Measurements from ENCODE around the gene YARS1. TPM values are rescaled to one million over a fixed set of nuclear protein-coding genes. Genes with fewer than 3 reads are reported as not detected.

Gene YARS1
- total RNA-seq, 1 experiment from 2014 or later, result 115 TPM

DNA sequence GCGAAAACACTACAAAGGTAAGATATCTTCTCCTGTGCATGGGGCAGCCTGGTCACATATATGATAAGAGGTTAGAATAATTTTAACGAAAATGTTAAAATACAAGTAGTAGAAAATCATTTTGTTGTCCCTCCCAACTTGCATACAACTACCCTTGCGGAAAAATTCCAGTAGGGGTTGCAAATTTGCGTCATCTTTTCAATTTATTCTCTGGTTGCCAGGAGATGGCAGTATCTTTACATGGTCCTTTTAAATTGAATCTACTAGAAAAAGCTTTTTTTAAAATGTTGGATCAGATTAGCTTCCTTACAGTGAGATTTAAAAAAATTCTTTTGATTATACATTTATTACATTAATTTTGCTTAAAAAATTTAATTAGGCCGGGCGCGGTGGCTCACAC, 11.2 kb upstream of the YARS1 start:
- CTCF ChIA-PET, result interaction anchor here (1.0 kb wide), 1 partner anchor 44 kb away, joined by 7 read pairs; no protein-coding TSS in a partner anchor
- H3K79me2 ChIP-seq (ENCODE audit: low read length), result no peaks in the 10 kb centered on the region

DNA sequence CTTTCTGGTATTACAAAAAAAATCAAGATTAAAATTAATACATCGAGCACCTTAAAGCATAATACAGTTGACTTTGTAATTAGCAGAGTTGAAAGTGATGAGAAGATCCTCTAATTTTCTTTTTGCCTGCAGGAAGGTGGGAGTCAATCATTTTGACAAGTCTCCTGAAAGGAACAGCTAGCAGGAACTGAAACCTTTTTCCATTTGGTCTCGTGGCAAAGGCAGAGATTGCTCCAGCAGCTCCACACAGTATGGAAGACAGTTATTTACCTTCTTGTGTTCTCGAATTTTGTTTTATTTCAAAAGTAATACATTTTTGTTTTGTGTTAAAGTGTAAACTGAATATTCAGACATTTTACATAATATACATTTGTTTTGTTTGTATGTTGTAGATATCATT, 8.0 kb upstream of the YARS1 start:
- H2AFZ ChIP-seq (ENCODE audit: low read length), result no peak overlapping the region
- no TSS peak for BruUV-seq (replicated peaks)
- no peaks in the 10 kb centered on the region for H3K27me3 ChIP-seq (ENCODE audit: low read length)
- no peaks in the 10 kb centered on the region for H3K9me3 ChIP-seq (ENCODE audit: low read length)
- no peak for ATAC-seq
- no peak overlapping the region for H3K4me3 ChIP-seq (ENCODE audit: low read length)
- no peak overlapping the region for H3K27ac ChIP-seq (ENCODE audit: low read length)
- peaks cover 10% of the 10 kb centered on the region for H3K79me2 ChIP-seq (ENCODE audit: low read length)
- TF ChIP-seq EZH2phosphoT487 (IDR thresholded peaks at IDR 0.05; ENCODE audit: borderline replicate concordance, low read length) (no peak), EZH2 (IDR thresholded peaks at IDR 0.05; ENCODE audit: low read length, unreplicated experiment) (no peak)
- TF ChIP-seq, protein P1, sequence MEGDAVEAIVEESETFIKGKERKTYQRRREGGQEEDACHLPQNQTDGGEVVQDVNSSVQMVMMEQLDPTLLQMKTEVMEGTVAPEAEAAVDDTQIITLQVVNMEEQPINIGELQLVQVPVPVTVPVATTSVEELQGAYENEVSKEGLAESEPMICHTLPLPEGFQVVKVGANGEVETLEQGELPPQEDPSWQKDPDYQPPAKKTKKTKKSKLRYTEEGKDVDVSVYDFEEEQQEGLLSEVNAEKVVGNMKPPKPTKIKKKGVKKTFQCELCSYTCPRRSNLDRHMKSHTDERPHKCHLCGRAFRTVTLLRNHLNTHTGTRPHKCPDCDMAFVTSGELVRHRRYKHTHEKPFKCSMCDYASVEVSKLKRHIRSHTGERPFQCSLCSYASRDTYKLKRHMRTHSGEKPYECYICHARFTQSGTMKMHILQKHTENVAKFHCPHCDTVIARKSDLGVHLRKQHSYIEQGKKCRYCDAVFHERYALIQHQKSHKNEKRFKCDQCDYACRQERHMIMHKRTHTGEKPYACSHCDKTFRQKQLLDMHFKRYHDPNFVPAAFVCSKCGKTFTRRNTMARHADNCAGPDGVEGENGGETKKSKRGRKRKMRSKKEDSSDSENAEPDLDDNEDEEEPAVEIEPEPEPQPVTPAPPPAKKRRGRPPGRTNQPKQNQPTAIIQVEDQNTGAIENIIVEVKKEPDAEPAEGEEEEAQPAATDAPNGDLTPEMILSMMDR (conservative IDR thresholded peaks at IDR 0.05; ENCODE audit: low read depth, low read length), result no peak
- no peaks in the 10 kb centered on the region for H3F3A ChIP-seq (ENCODE audit: low read length, unreplicated experiment)
- intact Hi-C loops (cut with micrococcal nuclease), result no loop called here
- ChIA-PET CTCF (no interaction called here), POLR2A (ENCODE audit: unreplicated experiment) (no interaction called here)
- no peaks in the 10 kb centered on the region for H4K20me1 ChIP-seq (ENCODE audit: low read length)
- no peak overlapping the region for H3K4me2 ChIP-seq (ENCODE audit: low read length)
- no peak overlapping the region for H3K9ac ChIP-seq (ENCODE audit: low read length)
- no peaks in the 10 kb centered on the region for H3K9me2 ChIP-seq (replicated peaks; ENCODE audit: low read length)
- no peak for DNase-seq
- H3K4me1 ChIP-seq (ENCODE audit: insufficient read depth, low read length), result no peaks in the 10 kb centered on the region
- peaks cover 30% of the 10 kb centered on the region for H3K36me3 ChIP-seq (ENCODE audit: low read depth, low read length)

More for the DNA sequence above, 11.2 kb upstream of the YARS1 start:
- Histone ChIP-seq H4K20me1 (ENCODE audit: low read length) (no peaks in the 10 kb centered on the region), H3K9ac (ENCODE audit: low read length) (no peak overlapping the region), H3K27ac (ENCODE audit: low read length) (no peak overlapping the region), H3K9me2 (replicated peaks; ENCODE audit: low read length) (no peaks in the 10 kb centered on the region), H3K4me3 (ENCODE audit: low read length) (no peak overlapping the region), H3K36me3 (ENCODE audit: low read depth, low read length) (peaks cover 48% of the 10 kb centered on the region), H3K27me3 (ENCODE audit: low read length) (no peaks in the 10 kb centered on the region), H3F3A (ENCODE audit: low read length, unreplicated experiment) (no peaks in the 10 kb centered on the region), H3K4me2 (ENCODE audit: low read length) (no peak overlapping the region), H3K9me3 (ENCODE audit: low read length) (no peaks in the 10 kb centered on the region), H2AFZ (ENCODE audit: low read length) (no peak overlapping the region), H3K4me1 (ENCODE audit: insufficient read depth, low read length) (no peaks in the 10 kb centered on the region)
- DNase-seq (peak; percentile 37), ATAC-seq (no peak)
- TF ChIP-seq, protein P1 (conservative IDR thresholded peaks at IDR 0.05; ENCODE audit: low read depth, low read length), result peak; percentile 52
- no peak for TF ChIP-seq EZH2 (IDR thresholded peaks at IDR 0.05; ENCODE audit: low read length, unreplicated experiment)
- no TSS peak for BruUV-seq (replicated peaks)
- intact Hi-C loops (cut with micrococcal nuclease), result no loop called here
- POLR2A ChIA-PET (ENCODE audit: unreplicated experiment), result no interaction called here

DNA sequence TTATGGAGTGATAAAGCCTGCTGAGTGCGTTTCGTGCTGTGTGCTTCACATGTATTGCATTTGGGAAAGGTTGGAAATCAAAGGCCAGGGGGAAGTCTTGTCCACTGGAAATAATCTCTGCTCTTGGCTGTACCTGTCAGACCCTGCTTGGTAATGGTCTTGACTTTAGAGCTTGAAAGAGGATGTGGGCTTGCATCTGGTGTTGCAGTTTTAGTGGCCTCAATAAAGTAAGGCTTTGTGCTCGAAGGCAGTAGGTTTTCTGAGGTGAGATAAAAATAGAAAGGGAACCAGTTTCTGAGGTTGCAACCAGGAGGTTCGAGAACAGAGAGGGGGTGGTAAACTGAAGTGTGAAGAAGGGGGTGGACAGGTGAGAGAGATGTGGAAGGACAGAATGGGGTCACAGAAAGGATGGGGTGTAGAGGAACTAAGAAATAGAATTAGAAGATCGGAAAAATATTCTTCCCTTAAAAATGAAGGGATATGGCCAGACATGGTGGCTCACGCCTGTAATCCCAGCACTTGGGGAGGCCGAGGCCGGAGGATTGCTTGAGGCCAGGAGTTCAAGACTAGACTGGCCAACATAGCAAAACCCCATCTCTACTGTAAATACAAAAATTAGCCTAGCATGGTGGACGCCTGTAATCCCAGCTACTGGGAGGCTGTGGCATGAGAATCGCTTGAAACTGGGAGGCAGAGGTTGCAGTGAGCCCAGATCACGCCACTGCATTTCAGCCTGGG, 1.8 kb upstream of the YARS1 start:
- H3K79me2 ChIP-seq (ENCODE audit: low read length), result peaks cover 65% of the 10 kb centered on the region
- H3F3A ChIP-seq (ENCODE audit: low read length, unreplicated experiment), result no peaks in the 10 kb centered on the region
- TF ChIP-seq EZH2phosphoT487 (IDR thresholded peaks at IDR 0.05; ENCODE audit: borderline replicate concordance, low read length) (no peak), EZH2 (IDR thresholded peaks at IDR 0.05; ENCODE audit: low read length, unreplicated experiment) (no peak)
- TF ChIP-seq, protein P1 (conservative IDR thresholded peaks at IDR 0.05; ENCODE audit: low read depth, low read length), result no peak
- peak overlapping the region; percentile 89 for H3K4me3 ChIP-seq (ENCODE audit: low read length)
- H2AFZ ChIP-seq (ENCODE audit: low read length), result 0 out of 2 replicates have a peak overlapping the region, but pooled peaks have one; percentile 90
- BruUV-seq (replicated peaks), result no TSS peak
- DNase-seq (no peak), ATAC-seq (no peak)
- no peaks in the 10 kb centered on the region for H3K9me3 ChIP-seq (ENCODE audit: low read length)
- CTCF ChIA-PET, result no interaction called here
- no peaks in the 10 kb centered on the region for H3K9me2 ChIP-seq (replicated peaks; ENCODE audit: low read length)
- H3K27ac ChIP-seq (ENCODE audit: low read length), result peak overlapping the region; percentile 83; the same call in 1 of the 2 replicates
- no peaks in the 10 kb centered on the region for H4K20me1 ChIP-seq (ENCODE audit: low read length)
- H3K9ac ChIP-seq (ENCODE audit: low read length), result peak overlapping the region; percentile 97
- H3K4me1 ChIP-seq (ENCODE audit: insufficient read depth, low read length), result peaks cover 26% of the 10 kb centered on the region
- H3K36me3 ChIP-seq (ENCODE audit: low read depth, low read length), result no peaks in the 10 kb centered on the region
- POLR2A ChIA-PET (ENCODE audit: unreplicated experiment), result no interaction called here
- H3K27me3 ChIP-seq (ENCODE audit: low read length), result no peaks in the 10 kb centered on the region
- intact Hi-C loops (cut with micrococcal nuclease), result no loop called here
- H3K4me2 ChIP-seq (ENCODE audit: low read length), result peak overlapping the region; percentile 83
